ENCODE results near the gene PRM2.

The PRM2 gene

GRCh38 chr16:11250091-11250785 is 26.0 kb downstream of the PRM2 start:
- Histone ChIP-seq H3K27ac (ENCODE audit: low read depth, low read length) (no peak overlapping the region), H3K9me3 (ENCODE audit: control insufficient read depth in 5 of 5, low read length in 5 of 5) (no peaks in the 10 kb centered on the region), H3K27me3 (ENCODE audit: control insufficient read depth in 5 of 5, insufficient read depth in 4 of 5, low read length in 5 of 5) (no peaks in the 10 kb centered on the region), H3K36me3 (ENCODE audit: control insufficient read depth in 5 of 5, insufficient read depth in 5 of 5, low read length in 5 of 5) (peaks cover 0 to 6% (median 0%) of the 10 kb centered on the region in 5 donors), H3K9ac (ENCODE audit: low read length in 5 of 5) (no peak overlapping the region), H3K4me3 (ENCODE audit: low read depth in 1 of 5, low read length in 5 of 5) (no peak overlapping the region), H3K4me1 (ENCODE audit: control insufficient read depth in 5 of 5, insufficient read depth in 5 of 5, low read length in 5 of 5) (peaks cover 0 to 22% (median 14%) of the 10 kb centered on the region in 5 donors)

DNA sequence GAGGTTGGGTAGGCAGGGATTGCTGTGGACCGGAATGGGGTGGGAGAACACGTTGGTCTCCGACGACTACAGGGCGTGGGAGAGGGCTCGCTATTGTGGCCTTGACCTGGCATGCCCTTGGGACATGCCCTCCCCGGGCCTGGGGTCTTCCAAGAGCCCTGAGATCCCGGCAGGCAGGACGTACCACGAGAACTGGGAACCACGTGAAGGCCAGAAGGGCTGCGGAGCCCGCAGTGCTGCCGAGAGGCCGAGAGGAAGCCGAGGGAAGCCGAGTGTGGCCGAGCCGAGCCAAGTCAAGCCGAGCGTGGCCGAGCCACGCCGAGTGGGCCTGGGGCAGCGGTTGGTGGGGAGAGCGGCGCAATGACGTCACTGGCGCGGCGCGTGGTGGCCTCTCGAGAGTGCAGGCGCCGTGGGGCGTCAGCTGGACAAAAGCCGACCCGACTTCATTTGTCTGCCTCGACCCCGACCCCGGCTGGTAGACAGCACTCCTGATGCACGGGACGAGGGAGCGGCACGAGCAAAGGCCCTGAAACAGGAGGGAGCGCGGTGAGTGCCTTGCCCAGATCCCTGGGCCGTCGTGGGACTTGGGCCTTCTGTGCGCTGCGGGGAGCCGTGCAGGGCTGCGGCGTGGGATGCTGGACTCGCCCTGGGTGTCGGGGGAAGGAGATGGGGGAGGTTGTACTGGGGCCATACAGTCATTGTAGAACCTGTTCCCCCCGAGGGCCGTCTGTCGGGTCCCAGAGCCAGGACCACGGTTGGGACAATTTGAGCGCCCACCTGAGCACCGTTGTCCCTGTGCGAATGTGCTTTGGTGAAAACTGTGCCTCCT is 26.8 kb downstream of the PRM2 start:
- no peak overlapping the region for H3K4me3 ChIP-seq (ENCODE audit: low read depth in 1 of 5, low read length in 5 of 5)
- H3K36me3 ChIP-seq (ENCODE audit: control insufficient read depth in 5 of 5, insufficient read depth in 5 of 5, low read length in 5 of 5), result peaks cover 0 to 6% (median 0%) of the 10 kb centered on the region in 5 donors

GRCh38 chr16:11248133-11248532 is 28.1 kb downstream of the PRM2 start:
- H3K4me3 ChIP-seq (ENCODE audit: low read depth in 1 of 5, low read length in 5 of 5), result no peak overlapping the region
- no peak overlapping the region for H3K27ac ChIP-seq (ENCODE audit: low read depth, low read length)
- H3K36me3 ChIP-seq (ENCODE audit: control insufficient read depth in 5 of 5, insufficient read depth in 5 of 5, low read length in 5 of 5), result peaks cover 0 to 4% (median 0%) of the 10 kb centered on the region in 5 donors
- H3K9me3 ChIP-seq (ENCODE audit: control insufficient read depth in 5 of 5, low read length in 5 of 5), result no peaks in the 10 kb centered on the region
- no peaks in the 10 kb centered on the region for H3K27me3 ChIP-seq (ENCODE audit: control insufficient read depth in 5 of 5, insufficient read depth in 4 of 5, low read length in 5 of 5)
- no peak overlapping the region for H3K9ac ChIP-seq (ENCODE audit: low read length in 5 of 5)
- H3K4me1 ChIP-seq (ENCODE audit: control insufficient read depth in 5 of 5, insufficient read depth in 5 of 5, low read length in 5 of 5), result peaks cover 0 to 4% (median 1%) of the 10 kb centered on the region in 5 donors

More for the DNA sequence above, 26.8 kb downstream of the PRM2 start:
- H3K4me1 ChIP-seq (ENCODE audit: control insufficient read depth in 5 of 5, insufficient read depth in 5 of 5, low read length in 5 of 5), result peaks cover 0 to 14% (median 7%) of the 10 kb centered on the region in 5 donors
- no peak overlapping the region for H3K27ac ChIP-seq (ENCODE audit: low read depth, low read length)
- H3K9me3 ChIP-seq (ENCODE audit: control insufficient read depth in 5 of 5, low read length in 5 of 5), result no peaks in the 10 kb centered on the region
- H3K27me3 ChIP-seq (ENCODE audit: control insufficient read depth in 5 of 5, insufficient read depth in 4 of 5, low read length in 5 of 5), result no peaks in the 10 kb centered on the region
- no peak overlapping the region for H3K9ac ChIP-seq (ENCODE audit: low read length in 5 of 5)

DNA sequence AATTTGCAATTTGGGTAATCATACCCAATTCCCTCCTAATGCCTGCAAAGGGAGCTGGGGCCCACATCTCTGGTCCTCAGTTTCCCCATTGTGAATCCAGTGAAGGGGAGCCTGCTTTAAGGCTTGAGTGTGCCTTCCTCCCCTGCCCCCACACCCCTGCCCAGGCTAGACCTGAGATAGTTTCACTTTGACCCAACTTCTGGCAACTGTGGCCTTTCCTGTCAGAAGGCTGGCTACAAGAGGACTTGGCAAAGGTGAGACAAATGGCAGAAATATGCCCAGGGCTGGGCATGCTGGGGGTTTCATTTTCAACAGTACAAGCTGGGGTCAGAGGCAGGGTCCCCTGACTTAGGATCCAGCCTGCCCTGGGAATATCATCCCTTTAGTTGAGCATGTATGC is 30.3 kb downstream of the PRM2 start:
- Histone ChIP-seq H3K9ac (ENCODE audit: low read length in 5 of 5) (no peak overlapping the region), H3K27me3 (ENCODE audit: control insufficient read depth in 5 of 5, insufficient read depth in 4 of 5, low read length in 5 of 5) (no peaks in the 10 kb centered on the region), H3K4me1 (ENCODE audit: control insufficient read depth in 5 of 5, insufficient read depth in 5 of 5, low read length in 5 of 5) (no peaks in the 10 kb centered on the region), H3K4me3 (ENCODE audit: low read depth in 1 of 5, low read length in 5 of 5) (no peak overlapping the region), H3K27ac (ENCODE audit: low read depth, low read length) (no peak overlapping the region), H3K36me3 (ENCODE audit: control insufficient read depth in 5 of 5, insufficient read depth in 5 of 5, low read length in 5 of 5) (no peaks in the 10 kb centered on the region), H3K9me3 (ENCODE audit: control insufficient read depth in 5 of 5, low read length in 5 of 5) (no peaks in the 10 kb centered on the region)

DNA sequence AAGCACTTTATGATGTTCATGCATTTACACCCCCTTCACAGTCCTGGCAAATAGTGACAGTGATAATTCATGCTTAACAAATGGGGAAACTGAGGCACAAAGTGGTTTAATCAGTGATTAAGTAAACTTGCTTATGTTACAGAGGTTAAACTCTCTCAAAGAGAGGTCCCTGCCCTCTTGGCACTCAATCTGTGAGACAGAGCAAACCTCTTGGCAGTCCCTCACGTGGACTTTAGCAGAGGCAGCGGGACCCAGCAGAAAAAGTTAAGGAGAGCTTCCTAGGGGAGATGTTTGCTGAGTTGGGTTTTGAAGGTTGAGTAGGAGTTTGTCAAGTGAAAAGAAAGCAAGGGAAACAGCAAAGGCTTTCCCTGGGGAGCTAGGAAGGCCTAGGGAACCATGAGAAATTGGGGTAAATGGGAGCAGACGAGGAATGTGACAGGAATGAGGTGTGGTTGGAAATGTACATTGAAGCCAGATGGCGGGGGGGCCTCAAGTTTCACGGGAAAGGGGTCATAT is 31.0 kb downstream of the PRM2 start:
- no peaks in the 10 kb centered on the region for H3K4me1 ChIP-seq (ENCODE audit: control insufficient read depth in 5 of 5, insufficient read depth in 5 of 5, low read length in 5 of 5)
- H3K36me3 ChIP-seq (ENCODE audit: control insufficient read depth in 5 of 5, insufficient read depth in 5 of 5, low read length in 5 of 5), result no peaks in the 10 kb centered on the region
- H3K9ac ChIP-seq (ENCODE audit: low read length in 5 of 5), result no peak overlapping the region
- H3K9me3 ChIP-seq (ENCODE audit: control insufficient read depth in 5 of 5, low read length in 5 of 5), result no peaks in the 10 kb centered on the region
- H3K4me3 ChIP-seq (ENCODE audit: low read depth in 1 of 5, low read length in 5 of 5), result no peak overlapping the region
- H3K27me3 ChIP-seq (ENCODE audit: control insufficient read depth in 5 of 5, insufficient read depth in 4 of 5, low read length in 5 of 5), result no peaks in the 10 kb centered on the region
- H3K27ac ChIP-seq (ENCODE audit: low read depth, low read length), result no peak overlapping the region

DNA sequence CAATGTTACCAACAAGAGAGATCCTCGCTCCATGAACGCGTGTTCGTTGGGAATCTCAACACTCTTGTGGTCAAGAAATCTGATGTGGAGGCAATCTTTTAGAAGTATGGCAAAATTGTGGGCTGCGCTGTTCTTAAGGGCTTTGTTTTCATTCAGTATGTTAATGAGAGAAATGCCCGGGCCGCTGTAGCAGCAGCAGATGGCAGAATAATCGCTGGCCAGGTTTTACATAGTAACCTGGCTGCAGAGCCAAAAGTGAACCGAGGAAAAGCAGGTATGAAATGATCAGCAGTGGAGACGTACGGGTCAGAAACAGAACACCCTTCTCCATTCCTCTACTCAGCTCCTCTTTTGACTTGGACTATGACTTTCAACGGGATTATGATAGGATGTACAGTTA is 33.6 kb downstream of the PRM2 start:
- Histone ChIP-seq H3K27ac (ENCODE audit: low read depth, low read length) (no peak overlapping the region), H3K4me3 (ENCODE audit: low read depth in 1 of 5, low read length in 5 of 5) (no peak overlapping the region), H3K4me1 (ENCODE audit: control insufficient read depth in 5 of 5, insufficient read depth in 5 of 5, low read length in 5 of 5) (no peaks in the 10 kb centered on the region), H3K9me3 (ENCODE audit: control insufficient read depth in 5 of 5, low read length in 5 of 5) (peaks cover 0 to 2% (median 0%) of the 10 kb centered on the region in 5 donors), H3K36me3 (ENCODE audit: control insufficient read depth in 5 of 5, insufficient read depth in 5 of 5, low read length in 5 of 5) (no peaks in the 10 kb centered on the region), H3K27me3 (ENCODE audit: control insufficient read depth in 5 of 5, insufficient read depth in 4 of 5, low read length in 5 of 5) (no peaks in the 10 kb centered on the region), H3K9ac (ENCODE audit: low read length in 5 of 5) (no peak overlapping the region)

DNA sequence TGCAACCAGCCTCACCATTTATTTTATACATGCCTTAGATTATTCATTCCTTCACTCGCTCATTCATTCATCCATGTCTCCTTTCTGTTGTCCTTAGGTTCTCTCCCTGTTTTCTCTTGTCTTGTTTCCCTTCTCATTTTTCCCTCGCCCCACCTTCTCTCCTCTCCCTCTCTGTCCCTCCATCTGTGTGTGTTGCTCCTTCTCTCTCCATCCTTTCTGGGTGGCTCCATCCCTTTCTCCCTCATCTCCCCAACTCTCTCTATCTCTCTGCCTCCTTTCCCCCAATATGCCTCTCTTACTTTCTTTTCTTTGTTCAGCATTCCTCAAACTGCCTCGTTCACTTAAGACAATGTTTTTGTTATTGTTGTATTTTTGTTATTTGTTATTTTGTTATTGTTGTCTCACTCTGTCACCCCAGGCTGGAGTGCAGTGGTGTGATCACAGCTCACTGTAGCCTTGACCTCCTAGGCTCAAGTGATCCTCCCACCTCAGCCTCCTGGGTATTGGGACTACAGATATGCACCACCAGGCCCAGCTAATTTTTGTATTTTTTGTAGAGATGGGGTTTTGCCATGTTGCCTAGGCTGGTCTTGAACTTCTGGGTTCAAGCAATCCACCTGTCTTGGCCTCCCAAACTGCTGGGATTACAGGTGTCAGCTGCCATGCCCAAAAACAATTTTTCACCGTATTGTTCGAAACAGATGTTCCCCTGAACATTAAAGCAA is 34.6 kb downstream of the PRM2 start:
- Histone ChIP-seq H3K4me3 (ENCODE audit: low read depth in 1 of 5, low read length in 5 of 5) (no peak overlapping the region), H3K4me1 (ENCODE audit: control insufficient read depth in 5 of 5, insufficient read depth in 5 of 5, low read length in 5 of 5) (no peaks in the 10 kb centered on the region), H3K9me3 (ENCODE audit: control insufficient read depth in 5 of 5, low read length in 5 of 5) (peaks cover 0 to 2% (median 0%) of the 10 kb centered on the region in 5 donors), H3K27me3 (ENCODE audit: control insufficient read depth in 5 of 5, insufficient read depth in 4 of 5, low read length in 5 of 5) (no peaks in the 10 kb centered on the region), H3K9ac (ENCODE audit: low read length in 5 of 5) (no peak overlapping the region), H3K36me3 (ENCODE audit: control insufficient read depth in 5 of 5, insufficient read depth in 5 of 5, low read length in 5 of 5) (no peaks in the 10 kb centered on the region), H3K27ac (ENCODE audit: low read depth, low read length) (no peak overlapping the region)

DNA sequence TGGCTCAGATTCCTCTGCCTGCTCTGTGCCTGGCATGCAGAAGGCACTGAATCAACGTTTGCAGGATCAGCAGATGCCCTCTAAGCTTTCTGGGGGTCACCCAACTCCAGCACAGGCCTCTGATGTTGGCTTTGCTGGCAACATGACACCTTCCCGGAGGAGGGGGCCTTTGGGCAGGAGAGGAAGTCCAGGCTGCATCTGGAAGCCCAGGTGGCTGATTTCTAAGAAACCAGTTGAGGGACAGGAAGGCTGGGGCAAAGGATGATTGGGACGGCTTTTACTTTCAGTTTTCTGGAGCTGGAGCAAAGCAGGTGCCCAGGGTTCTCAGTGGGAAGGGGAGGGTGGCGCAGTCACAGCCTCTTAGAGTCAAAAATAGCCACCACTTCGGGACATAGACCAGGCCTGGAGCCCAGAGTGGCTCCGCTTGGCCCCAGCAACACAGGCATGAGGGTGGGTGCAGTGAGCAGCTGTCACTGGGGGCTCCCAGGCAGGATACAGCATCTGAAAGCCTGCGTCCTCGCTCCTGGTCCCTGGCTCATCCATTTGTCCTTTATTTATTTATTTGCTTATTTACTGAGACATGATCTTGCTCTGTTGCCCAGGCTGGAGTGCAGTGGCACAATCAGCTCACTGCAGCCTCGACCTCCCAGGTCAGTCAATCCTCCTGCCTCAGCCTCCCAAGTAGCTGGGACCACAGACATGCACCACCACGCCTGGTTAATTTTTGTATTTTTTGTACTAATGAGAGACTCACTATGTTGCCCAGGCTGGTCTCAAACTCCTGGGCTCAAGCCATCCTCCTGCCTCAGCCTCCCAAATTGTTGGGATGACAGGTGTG is 35.4 kb downstream of the PRM2 start:
- H3K9ac ChIP-seq (ENCODE audit: low read length in 5 of 5), result no peak overlapping the region
- H3K36me3 ChIP-seq (ENCODE audit: control insufficient read depth in 5 of 5, insufficient read depth in 5 of 5, low read length in 5 of 5), result no peaks in the 10 kb centered on the region
- peaks cover 0 to 2% (median 0%) of the 10 kb centered on the region in 5 donors for H3K9me3 ChIP-seq (ENCODE audit: control insufficient read depth in 5 of 5, low read length in 5 of 5)
- H3K4me1 ChIP-seq (ENCODE audit: control insufficient read depth in 5 of 5, insufficient read depth in 5 of 5, low read length in 5 of 5), result no peaks in the 10 kb centered on the region
- H3K4me3 ChIP-seq (ENCODE audit: low read depth in 1 of 5, low read length in 5 of 5), result no peak overlapping the region
- H3K27me3 ChIP-seq (ENCODE audit: control insufficient read depth in 5 of 5, insufficient read depth in 4 of 5, low read length in 5 of 5), result no peaks in the 10 kb centered on the region
- no peak overlapping the region for H3K27ac ChIP-seq (ENCODE audit: low read depth, low read length)

All from subcutaneous abdominal adipose tissue (tissue), 5 donors.